ENCODE measurements around the gene C2CD5.

- TF ChIP-seq, protein P1, sequence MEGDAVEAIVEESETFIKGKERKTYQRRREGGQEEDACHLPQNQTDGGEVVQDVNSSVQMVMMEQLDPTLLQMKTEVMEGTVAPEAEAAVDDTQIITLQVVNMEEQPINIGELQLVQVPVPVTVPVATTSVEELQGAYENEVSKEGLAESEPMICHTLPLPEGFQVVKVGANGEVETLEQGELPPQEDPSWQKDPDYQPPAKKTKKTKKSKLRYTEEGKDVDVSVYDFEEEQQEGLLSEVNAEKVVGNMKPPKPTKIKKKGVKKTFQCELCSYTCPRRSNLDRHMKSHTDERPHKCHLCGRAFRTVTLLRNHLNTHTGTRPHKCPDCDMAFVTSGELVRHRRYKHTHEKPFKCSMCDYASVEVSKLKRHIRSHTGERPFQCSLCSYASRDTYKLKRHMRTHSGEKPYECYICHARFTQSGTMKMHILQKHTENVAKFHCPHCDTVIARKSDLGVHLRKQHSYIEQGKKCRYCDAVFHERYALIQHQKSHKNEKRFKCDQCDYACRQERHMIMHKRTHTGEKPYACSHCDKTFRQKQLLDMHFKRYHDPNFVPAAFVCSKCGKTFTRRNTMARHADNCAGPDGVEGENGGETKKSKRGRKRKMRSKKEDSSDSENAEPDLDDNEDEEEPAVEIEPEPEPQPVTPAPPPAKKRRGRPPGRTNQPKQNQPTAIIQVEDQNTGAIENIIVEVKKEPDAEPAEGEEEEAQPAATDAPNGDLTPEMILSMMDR (conservative IDR thresholded peaks at IDR 0.05 in 1 of 2, IDR thresholded peaks at IDR 0.05 in 1 of 2; ENCODE audit: low read depth in 1 of 2, low read length in 2 of 2) = no peak
- no peak for TF ChIP-seq EZH2 (IDR thresholded peaks at IDR 0.05; ENCODE audit: low read length, missing control alignments)
Measured at GRCh38 chr12:22569253-22569652, 24.9 kb upstream of the C2CD5 start.
